Measurements from ENCODE around the gene CFAP107. TPM values are rescaled to one million over a fixed set of nuclear protein-coding genes. Genes with fewer than 3 reads are reported as not detected.

The CFAP107 gene
- polyA plus RNA-seq, 2 of the 4 experiments (the other 2 are of a cell fraction): not detected

DNA sequence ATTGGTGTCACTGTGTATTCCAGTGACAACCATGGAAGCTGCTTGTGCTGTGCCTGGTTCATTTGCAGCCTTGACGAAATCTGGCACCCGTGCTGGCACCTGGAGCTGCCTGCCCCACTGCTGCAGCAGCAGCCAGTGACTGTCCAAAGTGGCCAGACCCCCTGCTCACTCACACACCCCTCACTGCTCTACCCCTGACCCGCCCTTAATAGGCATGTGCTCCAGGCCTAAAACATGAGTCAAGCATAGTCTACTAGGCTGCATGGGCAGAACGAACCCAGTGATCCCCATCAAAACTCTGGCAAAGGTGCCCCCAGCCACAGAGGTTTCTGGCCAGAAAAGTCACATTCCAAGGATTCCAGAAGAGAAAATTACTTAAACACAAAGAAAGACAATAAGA, 52.9 kb downstream of the CFAP107 start:
- no peak overlapping the region for H3K4me3 ChIP-seq
- no peak for FAIRE-seq
- ChIA-PET POLR2A (no interaction called here), CTCF (no interaction called here)
- H3K4me2 ChIP-seq: no peak overlapping the region
- H3K27ac ChIP-seq: no peak overlapping the region
- WGBS (ENCODE audit: missing lambda C conversion rate): no CpG with 5 or more reads among the region's 4 CpGs
- no peak for DNase-seq (ENCODE audit: low read depth in 1 of 2, low spot score in 1 of 2)
- TF ChIP-seq RCOR1 (IDR thresholded peaks at IDR 0.05; ENCODE audit: low read depth, low read length) (no peak), NR3C1 (IDR thresholded peaks at IDR 0.05) (no peak), FOXS1 (CRISPR knock-in tag; IDR thresholded peaks at IDR 0.05) (no peak), ELK1 (IDR thresholded peaks at IDR 0.05; ENCODE audit: low read depth, low read length) (no peak), CTCF (IDR thresholded peaks at IDR 0.05) (no peak), SREBF2 (IDR thresholded peaks at IDR 0.05) (no peak), JUNB (IDR thresholded peaks at IDR 0.05) (no peak), EHF (CRISPR knock-in tag; IDR thresholded peaks at IDR 0.05) (no peak), RNF2 (IDR thresholded peaks at IDR 0.05; ENCODE audit: borderline replicate concordance, low read depth) (no peak), CBX2 (IDR thresholded peaks at IDR 0.05; ENCODE audit: borderline replicate concordance, low read depth) (no peak), CEBPB (IDR thresholded peaks at IDR 0.05) (no peak), MAZ (IDR thresholded peaks at IDR 0.05; ENCODE audit: borderline replicate concordance, low read depth, low read length) (no peak), ESRRA (IDR thresholded peaks at IDR 0.05; ENCODE audit: borderline replicate concordance, low read length) (no peak), HEYL (CRISPR knock-in tag; IDR thresholded peaks at IDR 0.05) (no peak), RARB (CRISPR knock-in tag; IDR thresholded peaks at IDR 0.05) (no peak), ZFP36 (IDR thresholded peaks at IDR 0.05; ENCODE audit: borderline replicate concordance, partially characterized antibody) (no peak), FOSB (CRISPR knock-in tag; IDR thresholded peaks at IDR 0.05) (no peak), HDAC2 (IDR thresholded peaks at IDR 0.05) (no peak)
- no peaks in the 10 kb centered on the region for H3K4me1 ChIP-seq
- no peaks in the 10 kb centered on the region for H3K9me3 ChIP-seq
- no peak for ATAC-seq

- TF ChIP-seq EHMT2 (IDR thresholded peaks at IDR 0.05; ENCODE audit: low read depth) (no peak), TFCP2L1 (CRISPR knock-in tag; IDR thresholded peaks at IDR 0.05) (no peak), MYC (IDR thresholded peaks at IDR 0.05; ENCODE audit: borderline replicate concordance, low read length) (no peak), CBX2 (IDR thresholded peaks at IDR 0.05; ENCODE audit: borderline replicate concordance, low read depth) (no peak), CHD4 (IDR thresholded peaks at IDR 0.05; ENCODE audit: borderline replicate concordance) (no peak), KDM5A (IDR thresholded peaks at IDR 0.05) (no peak), BHLHE40 (IDR thresholded peaks at IDR 0.05; ENCODE audit: low read depth, low read length) (no peak), ZSCAN20 (CRISPR knock-in tag; IDR thresholded peaks at IDR 0.05) (no peak), FOSL2 (IDR thresholded peaks at IDR 0.05) (no peak), FOSL2 (CRISPR knock-in tag; IDR thresholded peaks at IDR 0.05) (no peak), SMC3 (IDR thresholded peaks at IDR 0.05) (no peak), ZC3H11A (IDR thresholded peaks at IDR 0.05) (no peak)
- TF ChIP-seq, protein P1, sequence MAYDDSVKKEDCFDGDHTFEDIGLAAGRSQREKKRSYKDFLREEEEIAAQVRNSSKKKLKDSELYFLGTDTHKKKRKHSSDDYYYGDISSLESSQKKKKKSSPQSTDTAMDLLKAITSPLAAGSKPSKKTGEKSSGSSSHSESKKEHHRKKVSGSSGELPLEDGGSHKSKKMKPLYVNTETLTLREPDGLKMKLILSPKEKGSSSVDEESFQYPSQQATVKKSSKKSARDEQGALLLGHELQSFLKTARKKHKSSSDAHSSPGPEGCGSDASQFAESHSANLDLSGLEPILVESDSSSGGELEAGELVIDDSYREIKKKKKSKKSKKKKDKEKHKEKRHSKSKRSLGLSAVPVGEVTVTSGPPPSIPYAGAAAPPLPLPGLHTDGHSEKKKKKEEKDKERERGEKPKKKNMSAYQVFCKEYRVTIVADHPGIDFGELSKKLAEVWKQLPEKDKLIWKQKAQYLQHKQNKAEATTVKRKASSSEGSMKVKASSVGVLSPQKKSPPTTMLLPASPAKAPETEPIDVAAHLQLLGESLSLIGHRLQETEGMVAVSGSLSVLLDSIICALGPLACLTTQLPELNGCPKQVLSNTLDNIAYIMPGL (CRISPR knock-in tag; IDR thresholded peaks at IDR 0.05; ENCODE audit: borderline replicate concordance): no peak
- 5% methylated on average over 2 of the region's 2 CpGs for WGBS (ENCODE audit: missing lambda C conversion rate)
- H3K4me3 ChIP-seq: no peak overlapping the region
- no peaks in the 10 kb centered on the region for H3K9me3 ChIP-seq
- ATAC-seq: no peak
- ChIA-PET CTCF (no interaction called here), POLR2A (no interaction called here)
- no peak for DNase-seq (ENCODE audit: low read depth in 1 of 2, low spot score in 1 of 2)
- H3K4me2 ChIP-seq: no peak overlapping the region
- no peak for FAIRE-seq
- no peak overlapping the region for H3K27ac ChIP-seq
- H3K4me1 ChIP-seq: no peaks in the 10 kb centered on the region
Measured at GRCh38 chr1:12799730-12800129, 53.7 kb downstream of the CFAP107 start.
